Spleen (tissue), 7 donors: Measurements from ENCODE around the gene CSH1.

Experiments
- POLR2A ChIP-seq, 3 donors: fragments of 450-650 bp; IDR thresholded peaks; one replicate each; pipeline ENCODE4 v1.5.1; 2017; ENCODE audit warnings: antibody characterized with exemption in 3 of 3, mild to moderate bottlenecking in 1 of 3
- POLR2AphosphoS5 ChIP-seq, 3 donors: sonication (generic); formaldehyde crosslinking; IDR thresholded peaks; one replicate each; pipeline ENCODE4 v1.5.1; 2017; ENCODE audit warnings: antibody characterized with exemption in 3 of 3
- TF ChIP-seq, protein P1 (sequence below), 11 experiments: fragments of 200-600 bp in 7 of 11; fragments of 450-650 bp in 4 of 11; sonication (generic) in 4 of 11; IDR thresholded peaks in 8 of 11; conservative IDR thresholded peaks in 3 of 11; 1 replicate in 7 of 11; 2 replicates in 4 of 11; pipeline versions ENCODE4 v1.4.0 to v1.8.0; 2016 to 2021; ENCODE audit warnings: antibody characterized with exemption in 11 of 11, inconsistent platforms in 4 of 11, mild to moderate bottlenecking in 1 of 11
- donor health status: DM: no; HTN: no; CAD: no; lungs with moderate emphysema.
- donor health status: DM: no; HTN: no; CAD: no.
- donor health status: DM: no; HTN: no; CAD: no.

DNA sequence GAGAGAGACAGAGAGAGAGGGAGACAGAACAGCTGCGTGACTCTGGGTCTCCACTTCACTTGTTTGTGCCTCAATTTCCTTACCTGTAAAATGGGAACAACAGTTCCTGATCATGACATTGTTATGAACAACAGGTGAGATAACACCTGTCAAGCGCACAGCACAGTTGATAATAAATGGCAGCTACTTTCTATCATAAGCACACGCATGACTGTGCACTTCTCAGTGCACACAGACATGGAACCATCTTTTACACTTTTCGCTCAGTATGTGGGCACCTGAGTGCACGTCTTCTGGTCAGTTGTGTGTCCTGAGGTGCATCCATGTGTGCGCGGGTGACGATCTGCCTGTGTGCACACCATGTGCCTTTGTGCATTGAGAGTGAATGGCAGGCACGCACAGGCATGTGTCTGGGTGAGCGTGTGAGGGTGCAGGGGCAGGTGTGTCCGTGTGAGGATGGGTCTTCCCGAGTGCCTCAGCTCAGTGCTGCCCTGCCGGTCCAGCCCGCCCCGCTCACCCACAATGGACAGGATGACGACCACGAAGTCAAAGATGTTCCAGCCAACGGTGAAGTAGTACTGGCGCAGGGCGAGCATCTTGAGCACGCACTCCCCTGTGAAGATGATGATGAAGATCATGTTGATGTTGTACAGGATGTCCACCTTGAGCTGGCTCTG is 46.1 kb upstream of the CSH1 start:
- TF ChIP-seq POLR2AphosphoS5 (IDR thresholded peaks at IDR 0.05), result no peak
- TF ChIP-seq, protein P1, sequence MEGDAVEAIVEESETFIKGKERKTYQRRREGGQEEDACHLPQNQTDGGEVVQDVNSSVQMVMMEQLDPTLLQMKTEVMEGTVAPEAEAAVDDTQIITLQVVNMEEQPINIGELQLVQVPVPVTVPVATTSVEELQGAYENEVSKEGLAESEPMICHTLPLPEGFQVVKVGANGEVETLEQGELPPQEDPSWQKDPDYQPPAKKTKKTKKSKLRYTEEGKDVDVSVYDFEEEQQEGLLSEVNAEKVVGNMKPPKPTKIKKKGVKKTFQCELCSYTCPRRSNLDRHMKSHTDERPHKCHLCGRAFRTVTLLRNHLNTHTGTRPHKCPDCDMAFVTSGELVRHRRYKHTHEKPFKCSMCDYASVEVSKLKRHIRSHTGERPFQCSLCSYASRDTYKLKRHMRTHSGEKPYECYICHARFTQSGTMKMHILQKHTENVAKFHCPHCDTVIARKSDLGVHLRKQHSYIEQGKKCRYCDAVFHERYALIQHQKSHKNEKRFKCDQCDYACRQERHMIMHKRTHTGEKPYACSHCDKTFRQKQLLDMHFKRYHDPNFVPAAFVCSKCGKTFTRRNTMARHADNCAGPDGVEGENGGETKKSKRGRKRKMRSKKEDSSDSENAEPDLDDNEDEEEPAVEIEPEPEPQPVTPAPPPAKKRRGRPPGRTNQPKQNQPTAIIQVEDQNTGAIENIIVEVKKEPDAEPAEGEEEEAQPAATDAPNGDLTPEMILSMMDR (IDR thresholded peaks at IDR 0.05 in 8 of 11, conservative IDR thresholded peaks at IDR 0.05 in 3 of 11), result no peak
- no peak for TF ChIP-seq POLR2A (IDR thresholded peaks at IDR 0.05)
